ENCODE data around the gene PRKRIP1. TPM values are rescaled to one million over a fixed set of nuclear protein-coding genes. Genes with fewer than 3 reads are reported as not detected.

Gene PRKRIP1
- total RNA-seq, 1 experiment from 2014 or later = 24.9 TPM

DNA sequence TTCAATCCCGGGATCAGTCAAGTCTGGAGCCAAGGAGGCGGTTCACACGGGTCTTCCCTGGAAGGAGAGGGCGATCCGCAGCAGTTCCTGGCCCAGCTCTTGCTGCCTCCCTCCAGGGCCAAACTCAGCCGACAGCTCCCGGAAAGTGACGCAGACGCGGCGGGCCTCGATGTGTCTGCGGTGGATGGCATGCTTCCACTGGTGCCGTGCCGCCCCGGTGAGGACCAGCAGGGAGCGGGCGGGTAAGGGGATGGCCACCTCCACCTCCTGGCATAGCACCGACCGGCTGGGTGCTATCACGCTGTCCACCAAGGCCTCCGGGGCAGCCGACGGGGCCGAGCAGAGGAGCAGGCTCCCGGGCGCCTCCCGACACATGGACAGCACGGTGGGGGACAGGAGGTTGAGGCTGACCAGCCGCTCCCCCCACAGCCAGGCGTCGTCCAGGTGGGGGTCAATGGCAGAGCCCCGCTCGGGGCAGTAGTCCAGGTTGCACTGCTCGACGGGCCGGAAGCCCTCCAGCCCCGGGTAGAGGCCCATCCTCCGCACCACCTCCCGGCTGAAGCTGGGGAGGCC, 61.3 kb downstream of the PRKRIP1 start:
- no peaks in the 10 kb centered on the region for H3K27me3 ChIP-seq (ENCODE audit: control insufficient read depth, insufficient read depth, low read length)
- H3K27ac ChIP-seq (ENCODE audit: low read length) = no peak overlapping the region
- no peaks in the 10 kb centered on the region for H3K9me3 ChIP-seq (ENCODE audit: control insufficient read depth, insufficient read depth, low read depth, low read length)
- ChIA-PET POLR2A (no interaction called here), CTCF (interaction anchor here (0.7 kb wide), 1 partner anchor 20 kb away, joined by 5 read pairs; no protein-coding TSS in a partner anchor)
- no peaks in the 10 kb centered on the region for H3K36me3 ChIP-seq (ENCODE audit: control insufficient read depth, insufficient read depth, low read length)
- H3K4me3 ChIP-seq (ENCODE audit: low read depth in 2 of 2, low read length in 2 of 2) = no peak overlapping the region
- intact Hi-C loops (cut with micrococcal nuclease; ENCODE audit: unreplicated experiment) (no loop called here), in situ Hi-C loops (cut with HindIII; ENCODE audit: low pct_unique_long_range_greater_than_20kb, low sequenced_read_pairs) (no loop called here)
- H3K4me1 ChIP-seq (ENCODE audit: control insufficient read depth, insufficient read depth, low read length) = 0 out of 2 replicates have a peak, but pooled peaks cover 5% of the 10 kb centered on the region
- TF ChIP-seq, protein P1, sequence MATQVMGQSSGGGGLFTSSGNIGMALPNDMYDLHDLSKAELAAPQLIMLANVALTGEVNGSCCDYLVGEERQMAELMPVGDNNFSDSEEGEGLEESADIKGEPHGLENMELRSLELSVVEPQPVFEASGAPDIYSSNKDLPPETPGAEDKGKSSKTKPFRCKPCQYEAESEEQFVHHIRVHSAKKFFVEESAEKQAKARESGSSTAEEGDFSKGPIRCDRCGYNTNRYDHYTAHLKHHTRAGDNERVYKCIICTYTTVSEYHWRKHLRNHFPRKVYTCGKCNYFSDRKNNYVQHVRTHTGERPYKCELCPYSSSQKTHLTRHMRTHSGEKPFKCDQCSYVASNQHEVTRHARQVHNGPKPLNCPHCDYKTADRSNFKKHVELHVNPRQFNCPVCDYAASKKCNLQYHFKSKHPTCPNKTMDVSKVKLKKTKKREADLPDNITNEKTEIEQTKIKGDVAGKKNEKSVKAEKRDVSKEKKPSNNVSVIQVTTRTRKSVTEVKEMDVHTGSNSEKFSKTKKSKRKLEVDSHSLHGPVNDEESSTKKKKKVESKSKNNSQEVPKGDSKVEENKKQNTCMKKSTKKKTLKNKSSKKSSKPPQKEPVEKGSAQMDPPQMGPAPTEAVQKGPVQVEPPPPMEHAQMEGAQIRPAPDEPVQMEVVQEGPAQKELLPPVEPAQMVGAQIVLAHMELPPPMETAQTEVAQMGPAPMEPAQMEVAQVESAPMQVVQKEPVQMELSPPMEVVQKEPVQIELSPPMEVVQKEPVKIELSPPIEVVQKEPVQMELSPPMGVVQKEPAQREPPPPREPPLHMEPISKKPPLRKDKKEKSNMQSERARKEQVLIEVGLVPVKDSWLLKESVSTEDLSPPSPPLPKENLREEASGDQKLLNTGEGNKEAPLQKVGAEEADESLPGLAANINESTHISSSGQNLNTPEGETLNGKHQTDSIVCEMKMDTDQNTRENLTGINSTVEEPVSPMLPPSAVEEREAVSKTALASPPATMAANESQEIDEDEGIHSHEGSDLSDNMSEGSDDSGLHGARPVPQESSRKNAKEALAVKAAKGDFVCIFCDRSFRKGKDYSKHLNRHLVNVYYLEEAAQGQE (IDR thresholded peaks at IDR 0.05; ENCODE audit: insufficient read depth in 1 of 2, low read depth in 2 of 2, low read length in 1 of 2) = no peak
- no peak for TF ChIP-seq TCF7L2 (IDR thresholded peaks at IDR 0.05; ENCODE audit: low read depth, low read length)
- TF ChIP-seq SIN3A (IDR thresholded peaks at IDR 0.05; ENCODE audit: borderline replicate concordance, insufficient read depth, low read depth, low read length) = no peak
- no peak for TF ChIP-seq POLR2AphosphoS5 (IDR thresholded peaks at IDR 0.05; ENCODE audit: low read depth, low read length)
- TF ChIP-seq CTCF (IDR thresholded peaks at IDR 0.05) = no peak
- ATAC-seq (no peak), DNase-seq (ENCODE audit: low read depth, low spot score) (no peak)
- BruUV-seq (replicated peaks) = no TSS peak

- Histone ChIP-seq H3K27ac (ENCODE audit: low read length) (no peak overlapping the region), H3K36me3 (ENCODE audit: control insufficient read depth, insufficient read depth, low read length) (peaks cover 2% of the 10 kb centered on the region; the same call in 1 of the 2 replicates), H3K4me3 (ENCODE audit: low read depth in 2 of 2, low read length in 2 of 2) (no peak overlapping the region), H3K27me3 (ENCODE audit: control insufficient read depth, insufficient read depth, low read length) (no peaks in the 10 kb centered on the region), H3K9me3 (ENCODE audit: control insufficient read depth, insufficient read depth, low read depth, low read length) (no peaks in the 10 kb centered on the region), H3K4me1 (ENCODE audit: control insufficient read depth, insufficient read depth, low read length) (peaks cover 7% of the 10 kb centered on the region; the same call in 1 of the 2 replicates)
- in situ Hi-C loops (cut with HindIII; ENCODE audit: low pct_unique_long_range_greater_than_20kb, low sequenced_read_pairs) (no loop called here), intact Hi-C loops (cut with micrococcal nuclease; ENCODE audit: unreplicated experiment) (no loop called here)
- TF ChIP-seq SIN3A (IDR thresholded peaks at IDR 0.05; ENCODE audit: borderline replicate concordance, insufficient read depth, low read depth, low read length) (no peak), POLR2AphosphoS5 (IDR thresholded peaks at IDR 0.05; ENCODE audit: low read depth, low read length) (no peak), TCF7L2 (IDR thresholded peaks at IDR 0.05; ENCODE audit: low read depth, low read length) (no peak), CTCF (IDR thresholded peaks at IDR 0.05) (no peak)
- TF ChIP-seq, protein P1 (IDR thresholded peaks at IDR 0.05; ENCODE audit: insufficient read depth in 1 of 2, low read depth in 2 of 2, low read length in 1 of 2) = no peak
- DNase-seq (ENCODE audit: low read depth, low spot score) = no peak
- no TSS peak for BruUV-seq (replicated peaks)
- POLR2A ChIA-PET = no interaction called here
- CTCF ChIA-PET = no interaction called here
- ATAC-seq = no peak
Measured at GRCh38 chr7:102459221-102459844, 63.2 kb downstream of the PRKRIP1 start.

Data from Panc1 (cell line).